Brain pericyte (primary cell): Measurements from ENCODE around the gene LONRF2.
A peak's percentile ranks its signal among the peaks of the same experiment; 100 is the strongest.

Experiments
- DNase-seq: peaks from one replicate; pipeline ENCODE4 v3.0.0-alpha.2; 2012; ENCODE audit warnings: low read depth, low spot score

Gene LONRF2

DNA sequence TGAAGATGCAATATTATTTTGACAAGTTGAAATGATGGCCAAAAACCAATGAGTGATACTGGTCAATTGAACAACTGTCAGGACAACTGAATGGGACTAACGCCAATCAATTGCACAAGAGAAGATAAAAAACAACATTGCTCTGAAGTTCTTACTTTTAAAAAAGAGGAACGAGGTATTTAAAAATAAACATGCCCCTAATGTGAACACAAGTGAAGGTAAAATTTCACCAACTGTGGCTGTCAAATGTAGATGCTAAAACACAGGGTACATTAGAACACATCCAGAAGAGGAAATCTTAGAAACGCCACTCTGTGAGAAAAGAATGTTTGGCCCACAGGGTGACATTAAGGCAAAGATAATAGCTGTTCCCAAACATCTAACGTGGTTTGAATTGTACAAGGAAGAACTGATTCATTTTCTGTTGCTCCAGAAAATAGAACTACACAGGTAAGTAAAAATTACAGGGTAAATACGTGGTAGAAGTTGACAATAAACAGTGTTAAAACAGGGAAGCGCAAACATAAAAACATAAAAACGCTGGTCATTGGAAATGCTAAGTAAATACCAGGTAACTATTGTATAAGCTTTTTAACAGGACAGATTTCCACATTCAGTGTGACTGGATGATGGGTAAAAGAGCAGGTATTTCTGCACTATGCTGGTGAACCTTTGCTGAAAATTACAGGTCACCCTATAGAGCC is 20.3 kb downstream of the LONRF2 start:
- DNase-seq, result no peak

DNA sequence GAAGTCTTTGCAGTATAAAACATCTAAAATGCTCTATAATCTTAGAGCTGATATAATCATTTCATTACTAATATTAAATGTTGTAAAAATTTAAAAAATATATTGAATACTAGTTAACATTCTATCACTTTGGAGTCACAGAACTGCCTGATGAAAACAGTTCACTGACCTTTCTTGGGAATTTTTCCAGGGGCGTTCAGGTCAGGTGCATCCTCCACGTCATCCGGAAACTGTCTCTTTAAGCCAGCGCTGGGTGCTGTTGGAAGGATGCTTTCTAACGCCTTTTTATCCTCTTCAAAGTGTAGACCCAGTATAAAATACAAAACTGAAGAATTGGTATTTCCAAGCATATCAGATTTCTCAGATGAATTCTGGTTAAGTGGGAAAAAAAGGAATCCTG is 22.8 kb downstream of the LONRF2 start:
- DNase-seq, result no peak

DNA sequence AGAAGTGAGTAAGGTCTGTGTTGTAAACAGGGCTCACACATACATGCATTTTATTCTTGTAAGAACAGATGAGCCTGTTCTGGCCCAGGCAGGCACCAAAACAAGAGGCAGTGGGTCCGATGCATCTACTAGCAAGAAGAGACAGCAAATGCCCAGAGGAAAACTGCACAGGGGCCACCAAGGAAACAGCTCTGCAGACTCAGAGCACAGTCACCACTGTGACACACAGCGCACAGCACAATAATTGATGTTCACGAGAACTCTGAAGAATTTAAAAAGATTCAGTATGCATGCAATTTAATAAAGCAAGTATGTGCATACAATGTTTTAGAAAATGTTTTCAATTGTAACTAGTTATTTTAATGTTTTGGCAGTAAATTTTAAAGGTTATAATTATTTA is 24.8 kb downstream of the LONRF2 start:
- no peak for DNase-seq

DNA sequence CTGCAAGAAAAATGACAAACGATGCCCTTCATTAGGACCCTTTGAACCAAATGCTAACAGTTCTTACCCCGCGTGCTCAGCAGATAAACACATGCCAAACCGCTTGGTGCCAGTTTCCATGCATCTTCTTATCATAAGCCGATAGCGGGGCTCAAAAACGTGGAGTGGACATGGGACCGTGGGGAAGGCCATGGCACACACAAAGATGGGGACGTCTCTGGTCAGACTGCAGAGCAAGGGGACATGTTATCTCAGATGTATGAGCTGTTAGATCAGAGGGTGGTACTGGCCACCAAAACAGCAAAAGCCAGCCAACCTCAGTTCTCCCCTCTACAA is 28.2 kb downstream of the LONRF2 start:
- no peak for DNase-seq

DNA sequence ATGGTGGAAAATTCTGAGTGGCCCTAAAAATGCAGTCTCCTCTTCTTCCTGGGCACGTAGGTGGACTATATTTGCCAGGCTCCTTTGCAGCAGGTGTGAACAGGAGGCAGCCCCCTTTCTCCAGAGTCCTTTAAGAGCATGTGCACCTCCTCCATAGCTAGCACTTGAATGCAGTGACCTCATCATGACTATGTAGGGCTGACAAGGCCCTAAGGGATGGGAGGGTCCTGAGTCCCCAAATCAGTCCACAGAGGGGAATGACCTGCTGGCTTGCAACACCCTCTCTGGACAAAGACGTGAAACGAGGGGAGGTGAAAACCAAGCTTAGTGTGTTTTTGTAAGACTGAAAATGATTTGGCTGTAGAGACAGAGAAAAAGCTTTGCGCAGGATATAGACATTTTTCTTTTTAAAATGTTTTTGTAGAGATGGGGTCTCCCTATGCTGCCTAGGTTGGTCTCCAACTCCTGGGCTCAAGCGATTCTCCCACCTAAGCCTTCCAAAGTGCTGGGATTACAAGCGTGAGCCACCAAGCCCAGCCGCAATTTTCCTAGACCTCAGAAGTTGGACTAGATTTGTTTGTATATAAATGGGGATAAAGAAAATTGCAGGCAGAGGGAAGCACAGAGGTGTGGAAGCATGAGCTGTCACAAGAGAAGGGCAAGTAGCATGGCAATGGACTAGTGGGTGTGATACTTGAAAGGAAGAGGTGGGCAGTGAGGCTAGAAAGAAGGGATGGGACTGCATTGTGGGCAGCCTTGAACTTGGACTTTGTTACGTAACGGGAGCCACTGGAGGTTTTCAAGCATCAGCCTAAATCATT is 28.8 kb downstream of the LONRF2 start:
- no peak for DNase-seq

DNA sequence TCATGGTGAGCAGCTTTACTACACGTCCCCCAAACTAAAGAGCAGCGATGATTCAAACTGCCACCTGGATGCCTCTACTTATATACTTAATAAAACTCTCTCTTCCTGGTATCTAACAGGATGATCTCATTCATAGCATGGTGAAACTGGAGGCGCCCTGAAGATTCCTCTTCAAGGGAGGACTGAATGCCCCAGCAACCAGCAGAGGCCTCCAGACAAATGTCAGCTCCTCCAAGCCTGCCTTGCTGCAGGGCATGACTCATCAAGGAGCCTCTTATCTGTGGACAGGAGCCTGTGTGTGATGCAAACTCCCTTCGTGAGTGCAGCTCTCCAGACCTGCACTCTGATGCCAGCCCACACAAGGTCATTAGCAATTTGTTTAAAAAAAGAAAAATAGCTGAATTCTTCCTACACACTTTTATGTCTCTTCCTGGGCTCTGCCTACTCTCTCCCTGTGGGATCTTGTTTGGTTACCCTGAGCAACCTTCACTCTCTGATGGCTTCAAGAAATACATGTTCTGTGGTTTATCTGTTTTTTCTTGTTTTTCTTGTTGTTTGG is 30.2 kb downstream of the LONRF2 start:
- no peak for DNase-seq

DNA sequence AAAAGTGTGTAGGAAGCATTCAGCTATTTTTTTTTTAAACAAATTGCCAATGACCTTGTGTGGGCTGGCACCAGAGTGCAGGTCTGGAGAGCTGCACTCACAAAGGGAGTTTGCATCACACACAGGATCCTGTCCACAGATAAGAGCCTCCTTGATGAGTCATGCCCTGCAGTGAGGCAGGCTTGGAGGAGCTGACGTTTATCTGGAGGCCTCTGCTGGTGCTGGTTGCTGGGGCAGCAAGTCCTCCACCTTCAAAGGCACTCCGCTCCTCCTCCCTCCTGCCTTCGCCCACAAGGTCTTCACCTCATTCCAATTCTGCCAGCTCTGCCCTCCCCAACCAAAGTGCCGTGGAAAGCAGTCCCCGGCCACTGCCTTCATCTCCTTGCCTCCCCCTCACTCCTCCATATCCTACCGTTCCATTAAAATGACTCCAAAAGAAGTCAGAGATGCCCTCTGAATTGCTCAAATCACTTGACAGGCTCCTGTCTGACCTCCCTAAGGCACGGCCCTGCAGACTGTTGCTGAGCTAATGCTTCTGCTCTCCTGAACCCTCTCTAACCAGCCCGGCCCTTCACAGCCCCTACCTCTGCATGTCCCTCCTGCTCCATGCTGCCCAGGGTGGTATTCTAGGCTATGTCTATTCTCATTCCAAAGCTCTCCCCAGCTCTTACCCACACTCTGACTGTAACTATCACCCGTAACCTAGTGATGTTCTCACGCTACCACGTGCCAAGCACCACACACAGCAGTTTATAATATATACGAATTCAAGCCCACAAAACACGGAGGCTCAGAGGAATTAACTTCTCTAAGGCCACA is 30.9 kb downstream of the LONRF2 start:
- peak; percentile 18 for DNase-seq

DNA sequence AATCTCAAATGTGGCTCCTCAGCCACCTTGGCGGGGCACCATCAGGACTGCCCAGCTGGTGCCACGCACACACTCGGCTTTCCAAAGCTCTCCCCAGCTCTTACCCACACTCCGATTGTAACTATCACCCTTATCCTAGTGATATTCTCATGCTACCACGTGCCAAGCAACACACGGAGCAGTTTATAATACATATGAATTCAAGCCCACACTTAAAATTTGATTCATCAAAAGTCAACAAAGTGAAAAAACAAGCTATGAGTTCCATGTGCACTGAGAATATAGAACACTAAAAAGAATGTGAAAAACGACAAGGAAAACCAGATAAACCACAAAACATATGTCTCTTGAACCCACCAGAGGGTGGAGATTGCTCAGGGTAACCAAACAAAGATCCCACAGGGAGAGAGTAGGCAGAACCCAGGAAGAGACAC is 31.6 kb downstream of the LONRF2 start:
- DNase-seq, result no peak

DNA sequence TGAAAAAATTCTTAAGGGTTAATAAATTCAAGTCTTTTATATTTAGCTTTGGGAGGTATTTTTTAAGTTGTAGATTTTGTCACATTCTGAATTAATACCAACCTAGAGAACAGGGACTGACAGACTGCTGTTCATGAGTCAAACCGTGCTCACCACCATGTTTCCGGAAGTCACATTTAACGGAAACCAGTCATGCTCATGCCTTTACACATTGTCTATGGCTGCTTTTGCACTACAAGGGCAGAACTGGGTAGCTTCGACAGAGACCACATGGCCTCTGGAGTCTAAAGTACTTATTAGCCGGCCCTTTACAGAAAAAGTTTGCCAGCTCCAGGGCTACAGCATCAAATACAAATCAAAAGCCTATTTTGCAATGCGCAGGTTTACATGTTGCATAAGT is 33.3 kb downstream of the LONRF2 start:
- DNase-seq, result no peak

DNA sequence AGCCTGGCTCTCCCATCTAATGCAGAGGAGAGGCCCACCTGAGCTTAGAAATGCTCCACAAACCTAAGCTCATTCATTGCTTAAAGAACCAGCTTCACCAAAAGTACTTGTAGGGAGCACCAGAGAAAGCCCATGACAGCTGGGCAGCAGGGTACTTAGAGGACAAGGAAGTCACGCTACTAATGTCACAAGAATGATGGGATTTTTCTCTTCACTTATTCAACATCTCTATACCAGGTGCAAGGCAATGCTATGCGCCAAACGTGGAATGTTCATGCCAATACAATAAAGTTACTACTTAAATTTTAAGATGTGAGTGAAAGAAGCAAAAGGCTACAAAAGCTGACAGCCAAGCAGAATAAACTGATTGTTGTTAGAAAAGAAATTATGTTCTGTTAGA is 36.0 kb downstream of the LONRF2 start:
- DNase-seq, result no peak

DNA sequence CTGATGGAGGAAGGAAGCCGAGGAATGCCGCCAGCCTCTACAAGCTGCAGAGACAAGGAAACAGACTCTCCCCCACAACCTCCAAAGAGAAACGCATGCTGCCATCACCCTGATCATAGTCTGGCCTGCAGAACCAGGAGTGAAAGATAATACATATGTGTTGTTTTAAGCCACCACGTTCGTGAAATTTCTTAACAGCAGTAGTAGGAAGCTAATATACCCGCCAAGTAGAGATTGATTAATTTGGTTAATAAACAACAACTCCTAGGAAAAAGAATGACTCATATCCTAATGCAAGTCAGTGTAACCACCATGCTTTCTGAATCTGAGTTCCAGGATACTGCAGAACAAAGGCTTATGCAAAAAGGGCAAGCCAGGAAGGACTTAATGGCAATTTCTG is 36.6 kb downstream of the LONRF2 start:
- no peak for DNase-seq

DNA sequence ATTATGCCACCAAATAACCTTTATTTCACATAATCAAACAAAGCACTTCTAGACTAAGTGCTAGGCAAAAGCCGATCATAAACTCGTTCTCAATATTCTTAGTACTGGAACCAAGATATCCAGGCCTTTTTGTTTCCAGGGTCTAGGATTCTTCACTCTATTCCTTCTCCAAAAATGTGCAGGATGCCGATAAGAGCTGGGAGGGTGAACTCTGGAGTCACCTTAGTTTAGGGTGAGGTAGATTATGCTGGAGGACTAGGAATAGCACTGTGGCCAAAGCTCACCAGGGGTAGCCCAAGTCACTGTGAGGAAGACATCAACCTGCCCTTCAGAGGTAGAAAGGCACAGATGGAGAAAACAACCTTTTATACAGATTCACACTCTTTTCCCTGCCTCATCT is 37.3 kb downstream of the LONRF2 start:
- DNase-seq, result no peak

DNA sequence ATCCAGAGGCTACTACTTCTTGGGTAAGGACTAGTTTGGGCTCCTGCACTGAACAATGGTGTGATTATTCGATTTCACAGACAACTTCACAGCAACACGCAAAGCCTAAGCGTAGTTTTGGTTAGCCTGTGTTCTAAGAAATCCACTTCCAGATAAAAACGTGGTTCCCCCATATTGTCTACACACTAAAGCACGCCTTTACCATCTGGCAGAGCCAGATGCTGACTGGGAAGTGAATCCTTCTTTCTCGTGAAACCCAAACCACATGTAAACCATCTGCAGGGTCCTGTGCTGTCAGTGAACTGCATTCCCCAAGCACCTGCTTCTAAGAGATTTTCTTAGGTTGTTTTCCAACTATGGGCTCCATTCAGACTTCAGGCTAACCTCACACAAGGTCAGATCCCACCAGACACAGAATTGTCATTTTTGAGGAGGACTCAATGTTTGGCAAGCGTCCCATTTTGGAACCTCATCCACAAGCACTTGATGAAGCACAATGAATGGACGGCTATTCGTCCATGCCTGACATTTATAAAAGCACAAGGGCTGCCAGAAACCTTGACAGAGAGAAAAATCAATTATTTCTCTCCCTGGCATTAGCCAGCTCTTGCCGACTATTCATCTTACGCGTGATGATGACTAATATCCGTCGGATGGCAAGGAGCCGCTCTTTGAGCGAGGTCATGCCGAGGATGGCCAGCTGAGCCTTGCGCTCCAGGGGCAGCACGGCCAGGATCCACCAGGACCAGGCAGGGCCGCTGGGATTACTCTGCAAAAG is 38.4 kb downstream of the LONRF2 start:
- no peak for DNase-seq

DNA sequence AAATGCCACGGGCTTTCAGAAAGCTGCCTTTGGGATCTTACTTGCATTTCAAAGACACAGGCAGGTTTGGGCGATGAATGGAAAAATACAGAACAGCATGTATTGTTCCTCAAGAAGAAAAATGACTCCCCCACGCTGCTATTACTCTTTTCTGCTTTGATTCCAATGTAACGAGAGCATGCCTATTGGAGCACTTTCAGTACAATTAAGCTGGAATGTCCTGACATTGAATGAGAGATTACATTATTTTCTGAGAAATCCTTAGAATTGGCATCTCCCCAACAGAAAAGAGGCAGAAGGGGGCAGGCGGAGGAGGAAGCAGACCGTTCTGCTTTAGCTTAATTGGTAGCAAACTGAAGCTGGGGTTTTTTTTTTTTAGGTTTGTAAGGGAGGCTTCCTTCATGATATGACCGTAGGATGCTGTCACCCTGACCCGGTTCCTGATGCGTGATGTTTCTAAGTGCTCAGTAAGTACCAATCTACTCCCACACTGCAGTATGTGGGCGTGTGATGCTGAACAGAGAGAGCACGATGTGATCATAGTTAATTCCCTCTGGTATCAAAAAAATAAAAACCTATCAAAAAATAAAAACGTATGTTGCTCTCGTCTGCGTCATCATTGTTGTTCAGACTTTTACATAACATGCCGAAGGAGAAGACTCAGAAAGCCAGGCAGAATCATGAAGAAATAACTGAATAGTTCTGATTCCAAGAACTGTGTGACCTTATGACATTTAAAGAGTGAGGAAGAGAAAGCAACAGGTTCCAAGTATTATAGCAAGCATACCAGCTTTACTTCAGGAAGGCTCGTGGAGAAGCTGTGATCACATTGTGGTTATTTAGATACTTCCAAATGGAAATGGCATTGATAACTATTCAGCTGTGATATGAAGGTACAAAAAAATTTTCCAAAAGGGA is 40.5 kb downstream of the LONRF2 start:
- DNase-seq, result no peak

DNA sequence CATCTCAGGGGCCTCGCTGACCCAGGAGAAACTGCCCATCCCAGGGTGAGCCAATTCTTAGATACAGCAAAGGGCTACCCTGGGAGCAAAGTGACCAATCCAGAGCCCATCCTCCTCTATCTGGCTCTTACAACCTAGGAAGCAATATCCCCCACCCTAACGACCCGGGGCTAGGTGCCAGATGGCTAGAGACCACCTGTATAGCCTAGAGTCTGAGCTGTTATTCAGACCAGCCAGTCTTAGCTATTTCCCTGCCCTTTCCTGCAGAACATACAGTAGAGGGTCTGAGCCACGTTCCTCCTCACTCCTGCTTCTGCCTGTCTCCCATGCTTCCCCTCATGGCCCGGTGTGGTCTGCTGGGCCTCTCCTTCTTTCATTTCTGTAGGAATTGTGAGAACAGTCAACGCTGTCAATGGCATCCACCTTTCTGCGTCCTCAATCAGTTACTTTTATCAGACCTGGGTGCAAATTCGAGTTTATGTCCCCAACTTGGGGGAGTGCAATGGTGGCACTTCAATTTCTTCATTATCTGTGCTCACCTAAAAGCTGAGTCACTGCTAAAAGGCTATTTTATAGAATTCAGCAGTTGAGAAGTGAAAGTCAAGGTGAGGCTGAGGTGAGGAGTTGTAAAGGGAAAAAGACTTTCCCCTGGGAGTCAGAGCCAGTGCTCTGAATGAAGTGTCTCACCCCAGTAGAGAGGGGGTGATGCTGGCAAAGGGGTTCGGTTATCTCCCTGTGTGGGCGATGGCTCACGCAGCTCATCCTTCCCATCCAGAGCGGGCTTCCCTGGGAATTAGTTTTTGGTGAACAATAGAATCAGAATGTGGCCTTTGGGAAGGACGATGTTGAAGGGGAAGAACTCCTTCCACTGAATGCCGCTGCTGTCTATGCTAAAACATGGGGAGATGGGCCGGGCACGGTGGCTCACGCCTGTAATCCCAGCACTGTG is 42.4 kb downstream of the LONRF2 start:
- DNase-seq, result no peak

DNA sequence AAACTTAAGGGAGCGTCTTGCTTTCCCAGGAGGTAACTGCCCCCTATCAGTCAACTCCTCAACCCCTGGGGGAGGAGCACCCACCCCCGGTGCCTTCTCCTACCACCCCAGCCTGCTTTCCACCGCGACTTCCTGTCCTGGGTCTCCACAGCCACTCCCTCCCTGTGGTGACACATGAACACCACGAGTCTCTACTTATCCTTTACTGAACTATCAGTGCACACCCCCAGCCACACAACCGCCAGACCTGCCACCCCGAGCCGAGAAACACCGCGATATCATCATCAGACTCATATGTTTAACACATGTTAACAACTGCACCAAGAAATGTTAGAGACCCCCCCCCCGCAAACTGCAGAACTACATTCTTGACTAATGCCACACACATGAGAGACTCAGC is 43.3 kb downstream of the LONRF2 start:
- DNase-seq, result no peak

DNA sequence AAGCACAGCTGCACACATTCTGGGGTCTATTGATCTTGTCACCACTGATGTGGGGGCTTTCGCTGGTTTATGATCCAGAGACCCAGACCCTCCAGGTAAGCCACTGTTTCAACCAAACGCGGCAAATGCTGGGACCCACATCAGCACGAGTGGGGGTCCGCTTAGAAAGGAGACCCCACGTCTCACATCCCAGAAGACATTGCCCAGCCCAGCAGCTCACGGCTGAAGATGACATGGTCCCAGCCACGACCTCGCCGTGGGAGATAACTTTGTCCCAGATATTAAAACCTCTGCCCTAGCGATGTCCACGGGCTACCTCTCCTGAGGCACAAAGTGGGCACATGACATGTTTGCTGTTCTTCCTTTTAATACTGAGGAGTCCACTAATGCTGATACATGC is 43.8 kb downstream of the LONRF2 start:
- no peak for DNase-seq

DNA sequence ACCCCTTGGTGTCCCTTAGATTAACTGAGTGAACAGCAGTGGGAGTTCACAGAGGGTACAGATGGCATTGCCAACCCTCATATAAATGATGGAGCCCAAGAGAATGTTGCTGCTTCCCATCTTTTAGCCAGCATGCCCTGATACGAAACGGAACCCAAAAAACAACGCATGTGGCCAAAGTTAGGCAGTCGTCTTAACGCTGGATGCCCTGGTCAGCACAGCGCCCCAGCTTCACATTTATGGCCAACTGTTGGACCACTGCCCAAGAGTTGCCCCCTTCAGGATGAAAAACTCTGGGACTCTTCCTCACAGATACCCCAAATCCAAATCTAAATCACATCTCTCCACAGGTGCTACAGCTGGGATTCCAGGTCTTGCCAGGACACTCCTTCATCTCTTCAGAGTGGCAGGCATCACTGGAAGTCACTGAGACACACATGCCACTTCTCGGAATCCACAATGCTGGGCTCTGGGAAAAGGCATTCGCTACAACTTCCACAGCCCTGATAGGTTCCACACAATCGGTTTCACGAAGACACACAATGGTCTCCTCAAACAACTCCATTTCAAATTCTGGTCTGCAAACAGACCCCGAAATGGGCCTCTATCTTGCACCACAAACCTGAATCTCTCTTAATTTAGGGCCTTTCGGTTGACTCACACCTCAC is 44.6 kb downstream of the LONRF2 start:
- DNase-seq, result no peak

DNA sequence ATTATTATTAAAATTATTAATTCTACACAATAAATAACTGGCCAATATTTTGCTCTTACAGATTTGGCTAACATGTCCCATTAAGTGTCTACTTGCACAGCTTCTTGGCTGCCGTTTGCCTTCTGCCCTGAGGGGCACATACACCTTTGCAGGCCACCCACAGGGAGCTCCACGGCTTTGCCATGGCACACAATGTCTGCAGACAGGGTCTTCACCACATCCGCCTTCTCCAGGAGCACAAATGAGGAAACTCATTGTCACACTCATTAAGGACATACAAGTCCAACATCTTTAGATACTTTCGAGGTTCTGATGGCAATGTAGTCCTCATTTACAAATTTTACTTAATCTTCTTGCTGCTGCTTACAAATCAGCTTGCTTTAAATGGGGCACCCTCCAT is 45.6 kb downstream of the LONRF2 start:
- DNase-seq, result no peak
